Neutrophil (primary cell): Measurements from ENCODE around the gene USH2A.

Experiments
- H3K27ac ChIP-seq: fragments of 200-600 bp; sonication (generic); 2 replicates; pipeline ENCODE4 v1.5.1; 2016; ENCODE audit warnings: mild to moderate bottlenecking, moderate library complexity
- H3K27me3 ChIP-seq: fragments of 200-600 bp; sonication (generic); 2 replicates; pipeline ENCODE4 v1.6.0; 2016; ENCODE audit warnings: mild to moderate bottlenecking
- H3K36me3 ChIP-seq: fragments of 200-600 bp; sonication (generic); 2 replicates; pipeline ENCODE4 v1.5.1; 2017
- H3K4me1 ChIP-seq, 2 experiments: fragments of 200-600 bp in 1 of 2; sonication (generic) in 1 of 2; 1 replicate in 1 of 2; 2 replicates in 1 of 2; pipeline versions ENCODE4 v1.5.1 to v1.6.1; 2013 to 2016; ENCODE audit warnings: low read depth in 1 of 2, low read length in 1 of 2, mild to moderate bottlenecking in 1 of 2, moderate library complexity in 1 of 2; ENCODE audit not compliant: control insufficient read depth in 1 of 2, insufficient read depth in 1 of 2
- H3K4me3 ChIP-seq, 2 experiments: fragments of 200-600 bp in 1 of 2; sonication (generic) in 1 of 2; 1 replicate in 1 of 2; 2 replicates in 1 of 2; pipeline ENCODE4 v1.5.1; 2013 to 2016; ENCODE audit warnings: low read depth in 1 of 2, low read length in 1 of 2, mild to moderate bottlenecking in 1 of 2, moderate library complexity in 1 of 2
- H3K9me3 ChIP-seq: fragments of 200-600 bp; sonication (generic); 2 replicates; pipeline ENCODE4 v1.5.1; 2016
- CTCF ChIP-seq: fragments of 200-600 bp; sonication (generic); IDR thresholded peaks from 2 replicates; pipeline ENCODE4 v1.5.1; 2016; ENCODE audit warnings: antibody characterized with exemption

Gene USH2A

DNA sequence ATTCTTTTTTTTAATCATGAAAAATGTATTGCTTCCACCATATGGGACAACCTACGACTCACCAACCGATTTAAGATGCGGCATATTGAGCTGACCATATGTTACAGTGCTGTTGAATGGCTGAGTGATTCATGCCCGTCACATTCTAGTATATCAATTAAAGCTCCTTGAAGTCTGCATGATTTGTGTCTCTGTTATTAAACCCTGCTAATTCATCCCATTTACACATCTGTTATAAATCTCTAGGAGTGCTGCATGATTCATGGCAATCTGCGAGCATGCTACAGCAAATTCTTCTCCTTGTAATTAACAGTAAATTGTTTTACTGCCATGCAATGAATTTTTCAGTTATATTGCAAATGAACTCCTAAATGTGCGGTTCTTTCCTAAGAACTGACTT lies 239.8 kb downstream of the USH2A start:
- no peaks in the 10 kb centered on the region for H3K9me3 ChIP-seq
- TF ChIP-seq CTCF, result no peak
- no peak overlapping the region for H3K27ac ChIP-seq
- no peaks in the 10 kb centered on the region for H3K27me3 ChIP-seq
- H3K4me3 ChIP-seq, result no peak overlapping the region
- no peaks in the 10 kb centered on the region for H3K4me1 ChIP-seq
- no peaks in the 10 kb centered on the region for H3K36me3 ChIP-seq

DNA sequence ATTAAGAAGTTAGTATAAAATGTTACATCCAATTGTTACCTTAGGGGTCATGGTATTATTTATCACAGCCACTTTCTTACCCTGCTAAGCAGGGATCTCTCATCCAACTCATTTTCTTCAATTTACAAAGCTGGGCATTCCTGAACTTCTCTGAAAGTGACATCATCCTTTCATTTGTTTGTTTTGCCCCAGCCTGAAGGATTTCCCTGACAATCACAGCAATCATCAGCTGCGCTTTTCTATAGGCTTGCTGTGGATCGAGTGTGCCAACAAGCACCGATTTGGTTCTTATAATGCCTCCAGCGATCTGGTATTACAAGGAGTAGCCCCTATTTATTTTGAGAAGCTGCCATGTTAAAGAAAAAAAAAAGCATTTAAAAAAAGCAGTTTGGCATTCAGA lies 240.2 kb downstream of the USH2A start:
- Histone ChIP-seq H3K27me3 (no peaks in the 10 kb centered on the region), H3K27ac (no peak overlapping the region), H3K4me1 (no peaks in the 10 kb centered on the region), H3K4me3 (no peak overlapping the region), H3K36me3 (no peaks in the 10 kb centered on the region), H3K9me3 (no peaks in the 10 kb centered on the region)
- no peak for TF ChIP-seq CTCF

DNA sequence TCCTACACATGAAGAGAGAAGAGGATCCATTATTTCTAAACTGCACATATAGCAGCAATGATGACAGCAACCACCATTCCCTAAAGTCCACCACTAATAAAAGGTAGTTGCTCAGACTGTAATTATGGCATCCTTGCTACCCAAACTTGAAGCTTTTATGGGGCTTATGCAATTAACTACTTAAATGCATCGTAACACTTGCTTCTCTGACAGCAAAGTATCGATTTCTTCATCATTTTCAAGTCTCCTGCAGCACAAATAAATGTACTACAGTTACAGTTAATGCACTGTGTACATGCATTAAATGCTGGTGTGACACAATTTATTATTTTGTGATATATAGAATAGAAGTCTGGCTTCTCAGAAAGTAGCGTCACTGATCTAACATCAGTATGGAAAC lies 241.7 kb downstream of the USH2A start:
- H3K27me3 ChIP-seq, result no peaks in the 10 kb centered on the region
- H3K9me3 ChIP-seq, result no peaks in the 10 kb centered on the region
- TF ChIP-seq CTCF, result no peak
- no peaks in the 10 kb centered on the region for H3K4me1 ChIP-seq
- no peak overlapping the region for H3K4me3 ChIP-seq
- H3K27ac ChIP-seq, result no peak overlapping the region
- no peaks in the 10 kb centered on the region for H3K36me3 ChIP-seq

DNA sequence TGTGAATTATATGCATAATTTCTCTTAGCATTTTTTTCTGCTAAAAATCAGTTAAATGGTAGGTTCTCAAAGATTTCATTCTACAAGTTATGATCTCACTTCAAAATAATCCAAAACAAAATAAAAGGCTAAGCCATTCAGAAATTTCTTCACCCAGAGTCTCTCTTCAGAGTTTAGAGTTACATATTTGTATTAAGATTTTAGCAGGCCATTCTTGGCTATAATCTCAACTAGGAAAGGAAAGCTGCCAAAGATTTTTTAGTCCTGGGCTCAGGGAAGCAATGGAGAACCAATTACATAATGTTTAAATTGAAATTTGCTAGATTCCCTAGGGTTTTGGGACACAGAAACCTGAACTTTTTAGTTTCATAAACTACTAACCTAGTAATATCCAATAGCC lies 245.0 kb downstream of the USH2A start:
- no peak overlapping the region for H3K27ac ChIP-seq
- H3K9me3 ChIP-seq, result no peaks in the 10 kb centered on the region

DNA sequence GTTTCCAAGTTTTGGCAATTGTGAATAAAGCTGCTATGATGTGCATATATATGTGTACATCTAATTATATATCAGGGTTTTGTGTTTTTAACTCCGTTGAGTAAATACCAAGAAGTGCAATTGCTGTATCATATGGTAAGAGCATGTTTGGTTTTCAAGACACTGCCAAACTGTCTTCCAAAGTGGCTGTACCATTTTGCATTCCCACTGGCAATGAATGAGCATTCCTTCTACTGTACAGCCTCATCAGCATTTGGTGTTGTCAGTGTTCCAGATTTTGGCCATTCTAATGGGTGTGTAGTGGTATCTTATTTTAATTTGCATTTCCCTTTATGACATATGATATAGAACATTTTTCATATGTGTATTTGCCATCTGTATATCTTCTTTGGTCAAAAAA lies 246.3 kb downstream of the USH2A start:
- H3K4me3 ChIP-seq, result no peak overlapping the region
- H3K4me1 ChIP-seq, result no peaks in the 10 kb centered on the region
- H3K27ac ChIP-seq, result no peak overlapping the region
- H3K36me3 ChIP-seq, result no peaks in the 10 kb centered on the region
- H3K27me3 ChIP-seq, result no peaks in the 10 kb centered on the region
- no peaks in the 10 kb centered on the region for H3K9me3 ChIP-seq
- no peak for TF ChIP-seq CTCF

More for the DNA sequence above, 245.0 kb downstream of the USH2A start:
- H3K36me3 ChIP-seq, result no peaks in the 10 kb centered on the region
- no peaks in the 10 kb centered on the region for H3K27me3 ChIP-seq
- no peak overlapping the region for H3K4me3 ChIP-seq
- H3K4me1 ChIP-seq, result no peaks in the 10 kb centered on the region
- no peak for TF ChIP-seq CTCF

GRCh38 chr1:216175714-216176113 lies 247.5 kb downstream of the USH2A start:
- Histone ChIP-seq H3K27ac (no peak overlapping the region), H3K4me1 (no peaks in the 10 kb centered on the region), H3K36me3 (no peaks in the 10 kb centered on the region), H3K4me3 (no peak overlapping the region), H3K9me3 (no peaks in the 10 kb centered on the region), H3K27me3 (no peaks in the 10 kb centered on the region)
- TF ChIP-seq CTCF, result no peak
